HEK293 (cell line): ENCODE measurements around the gene CACNA1D.

Experiments used
- GLI4 ChIP-seq: fragments of 450-650 bp; formaldehyde crosslinking; IDR thresholded peaks from 2 replicates; pipeline ENCODE4 v1.5.1; 2016; ENCODE audit warnings: missing biosample characterization, missing genetic modification characterization
- TF ChIP-seq, protein P1 (sequence below): fragments of 450-650 bp; formaldehyde crosslinking; IDR thresholded peaks from 2 replicates; pipeline ENCODE4 v1.5.1; 2016; ENCODE audit warnings: missing biosample characterization, missing genetic modification characterization
- TF ChIP-seq, protein P2 (sequence below): fragments of 450-650 bp; formaldehyde crosslinking; IDR thresholded peaks from 2 replicates; pipeline ENCODE4 v1.5.1; 2016; ENCODE audit warnings: missing biosample characterization, missing genetic modification characterization, low read depth

DNA sequence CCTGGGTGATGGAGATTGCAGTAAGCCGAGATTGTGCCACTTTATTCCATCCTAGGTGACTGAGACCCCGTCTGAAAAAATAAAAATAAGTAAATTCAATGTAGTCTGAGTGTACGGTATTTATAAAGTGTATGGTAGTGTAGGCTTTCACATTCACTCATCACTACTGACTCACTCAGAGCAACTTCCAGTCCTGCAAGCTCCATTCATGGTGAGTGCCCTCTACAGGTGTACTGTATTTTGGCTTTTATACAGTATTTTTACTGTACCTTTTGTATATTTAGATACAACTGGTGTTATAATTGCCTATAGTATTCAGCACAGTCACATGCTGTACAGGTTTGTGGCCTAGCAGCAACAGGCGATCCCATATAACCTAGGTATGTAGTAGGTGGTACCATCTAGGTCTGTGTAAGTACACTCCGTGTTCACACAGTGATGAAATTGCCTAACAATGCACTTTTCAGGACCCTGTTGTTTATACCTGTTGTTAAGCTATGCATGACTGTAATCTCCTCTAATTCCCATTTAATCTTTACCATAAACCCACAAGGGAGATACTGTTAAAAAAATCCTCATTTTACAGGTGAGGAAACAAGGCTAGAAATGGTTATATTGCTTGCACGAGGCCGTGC is 19.3 kb downstream of the CACNA1D start:
- TF ChIP-seq, protein P1, sequence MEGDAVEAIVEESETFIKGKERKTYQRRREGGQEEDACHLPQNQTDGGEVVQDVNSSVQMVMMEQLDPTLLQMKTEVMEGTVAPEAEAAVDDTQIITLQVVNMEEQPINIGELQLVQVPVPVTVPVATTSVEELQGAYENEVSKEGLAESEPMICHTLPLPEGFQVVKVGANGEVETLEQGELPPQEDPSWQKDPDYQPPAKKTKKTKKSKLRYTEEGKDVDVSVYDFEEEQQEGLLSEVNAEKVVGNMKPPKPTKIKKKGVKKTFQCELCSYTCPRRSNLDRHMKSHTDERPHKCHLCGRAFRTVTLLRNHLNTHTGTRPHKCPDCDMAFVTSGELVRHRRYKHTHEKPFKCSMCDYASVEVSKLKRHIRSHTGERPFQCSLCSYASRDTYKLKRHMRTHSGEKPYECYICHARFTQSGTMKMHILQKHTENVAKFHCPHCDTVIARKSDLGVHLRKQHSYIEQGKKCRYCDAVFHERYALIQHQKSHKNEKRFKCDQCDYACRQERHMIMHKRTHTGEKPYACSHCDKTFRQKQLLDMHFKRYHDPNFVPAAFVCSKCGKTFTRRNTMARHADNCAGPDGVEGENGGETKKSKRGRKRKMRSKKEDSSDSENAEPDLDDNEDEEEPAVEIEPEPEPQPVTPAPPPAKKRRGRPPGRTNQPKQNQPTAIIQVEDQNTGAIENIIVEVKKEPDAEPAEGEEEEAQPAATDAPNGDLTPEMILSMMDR (tag by site-specific recombination), result no peak
- TF ChIP-seq, protein P2, sequence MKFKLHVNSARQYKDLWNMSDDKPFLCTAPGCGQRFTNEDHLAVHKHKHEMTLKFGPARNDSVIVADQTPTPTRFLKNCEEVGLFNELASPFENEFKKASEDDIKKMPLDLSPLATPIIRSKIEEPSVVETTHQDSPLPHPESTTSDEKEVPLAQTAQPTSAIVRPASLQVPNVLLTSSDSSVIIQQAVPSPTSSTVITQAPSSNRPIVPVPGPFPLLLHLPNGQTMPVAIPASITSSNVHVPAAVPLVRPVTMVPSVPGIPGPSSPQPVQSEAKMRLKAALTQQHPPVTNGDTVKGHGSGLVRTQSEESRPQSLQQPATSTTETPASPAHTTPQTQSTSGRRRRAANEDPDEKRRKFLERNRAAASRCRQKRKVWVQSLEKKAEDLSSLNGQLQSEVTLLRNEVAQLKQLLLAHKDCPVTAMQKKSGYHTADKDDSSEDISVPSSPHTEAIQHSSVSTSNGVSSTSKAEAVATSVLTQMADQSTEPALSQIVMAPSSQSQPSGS, result no peak
- TF ChIP-seq GLI4, result no peak
